Measurements from ENCODE around the gene FAP. TPM values are rescaled to one million over a fixed set of nuclear protein-coding genes. Genes with fewer than 3 reads are reported as not detected.
A peak's percentile ranks its signal among the peaks of the same experiment; 100 is the strongest.

Gene FAP
- total and polyA plus RNA-seq, 2 of the 4 experiments (the other 2 are of a cell fraction), result 71.0 to 95.0 TPM

GRCh38 chr2:162230761-162231160 lies 12.5 kb downstream of the FAP start:
- Histone ChIP-seq H2BK5ac (ENCODE audit: low read depth, low read length, poor library complexity, severe bottlenecking) (peak overlapping the region; percentile 60), H3K4me1 (ENCODE audit: control insufficient read depth, insufficient read depth, low read length) (peaks cover 11% of the 10 kb centered on the region), H3K18ac (ENCODE audit: low read depth, low read length) (peak overlapping the region; percentile 77; the same call in 1 of the 2 replicates), H4K20me1 (ENCODE audit: insufficient read depth, low read length) (no peaks in the 10 kb centered on the region), H3K4me3 (ENCODE audit: insufficient read depth, low read depth, low read length) (no peak overlapping the region), H4K91ac (ENCODE audit: insufficient read depth, low read depth, low read length) (peak overlapping the region; percentile 4), H4K8ac (ENCODE audit: low read depth in 2 of 2, low read length in 2 of 2) (peak overlapping the region; percentile 1 to 16; a peak in 2 of 4 replicates), H3K56ac (ENCODE audit: extremely low read depth, insufficient read depth, low read length) (no peak overlapping the region), H3K79me1 (ENCODE audit: low read depth in 1 of 2, low read length in 2 of 2) (peaks cover 5 to 45% of the 10 kb centered on the region in 2 experiments), H2BK120ac (ENCODE audit: low read depth, low read length) (peak overlapping the region; percentile 32; the same call in 1 of the 2 replicates), H3K14ac (replicated peaks; ENCODE audit: low read depth, low read length) (peak overlapping the region; percentile 13; the same call in 1 of the 2 replicates), H2AK9ac (replicated peaks; ENCODE audit: low read depth, low read length, poor library complexity) (no peak overlapping the region), H2BK15ac (ENCODE audit: low read depth, low read length) (peak overlapping the region; percentile 91; the same call in 2 of the 3 replicates), H3K9me3 (ENCODE audit: control insufficient read depth, insufficient read depth, low read length) (peaks cover 4% of the 10 kb centered on the region; the same call in 1 of the 2 replicates), H3K4ac (ENCODE audit: low read depth, low read length) (peak overlapping the region; percentile 46), H3K9me1 (ENCODE audit: insufficient read depth, low read length) (peaks cover 3% of the 10 kb centered on the region), H3K23ac (ENCODE audit: low read depth, low read length) (peak overlapping the region; percentile 54; the same call in 1 of the 2 replicates), H2AK5ac (ENCODE audit: low read depth, low read length) (no peak overlapping the region), H3K9ac (ENCODE audit: low read depth, low read length) (no peak overlapping the region), H2BK20ac (ENCODE audit: low read depth, low read length) (0 out of 2 replicates have a peak overlapping the region, but pooled peaks have one; percentile 42), H3K27ac (ENCODE audit: insufficient read depth, low read length) (no peak overlapping the region), H2AFZ (replicated peaks; ENCODE audit: low read length, poor library complexity) (no peak overlapping the region), H3K27me3 (ENCODE audit: control insufficient read depth, insufficient read depth, low read length) (no peaks in the 10 kb centered on the region), H3K36me3 (ENCODE audit: control insufficient read depth, insufficient read depth, low read length) (peaks cover 11% of the 10 kb centered on the region), H3K4me2 (ENCODE audit: low read depth, low read length) (peak overlapping the region; percentile 5; the same call in 1 of the 2 replicates), H4K5ac (ENCODE audit: low read depth, low read length) (peak overlapping the region; percentile 22; the same call in 1 of the 2 replicates)
- dilution Hi-C loops (cut with HindIII; ENCODE audit: low sequenced_read_pairs, unreplicated experiment), result no loop called here
- TF ChIP-seq, protein P1, sequence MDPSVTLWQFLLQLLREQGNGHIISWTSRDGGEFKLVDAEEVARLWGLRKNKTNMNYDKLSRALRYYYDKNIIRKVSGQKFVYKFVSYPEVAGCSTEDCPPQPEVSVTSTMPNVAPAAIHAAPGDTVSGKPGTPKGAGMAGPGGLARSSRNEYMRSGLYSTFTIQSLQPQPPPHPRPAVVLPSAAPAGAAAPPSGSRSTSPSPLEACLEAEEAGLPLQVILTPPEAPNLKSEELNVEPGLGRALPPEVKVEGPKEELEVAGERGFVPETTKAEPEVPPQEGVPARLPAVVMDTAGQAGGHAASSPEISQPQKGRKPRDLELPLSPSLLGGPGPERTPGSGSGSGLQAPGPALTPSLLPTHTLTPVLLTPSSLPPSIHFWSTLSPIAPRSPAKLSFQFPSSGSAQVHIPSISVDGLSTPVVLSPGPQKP (IDR thresholded peaks at IDR 0.05; ENCODE audit: borderline replicate concordance, low read depth, low read length), result no peak
- TF ChIP-seq RFX5 (IDR thresholded peaks at IDR 0.05; ENCODE audit: low read depth, low read length), result no peak
- no peak for TF ChIP-seq SMC3 (IDR thresholded peaks at IDR 0.05; ENCODE audit: low read depth, low read length)
- no peak for TF ChIP-seq MAZ (IDR thresholded peaks at IDR 0.05; ENCODE audit: borderline replicate concordance, low read depth, low read length)
- no peak for TF ChIP-seq FOS (IDR thresholded peaks at IDR 0.05; ENCODE audit: low read depth, low read length)
- no peak for TF ChIP-seq BHLHE40 (IDR thresholded peaks at IDR 0.05; ENCODE audit: low read depth, low read length)
- no peak for TF ChIP-seq CHD1 (IDR thresholded peaks at IDR 0.05; ENCODE audit: low read depth, low read length)
- TF ChIP-seq RAD21 (IDR thresholded peaks at IDR 0.05; ENCODE audit: low read length), result no peak
- no peak for TF ChIP-seq POLR2A (IDR thresholded peaks at IDR 0.05; ENCODE audit: low read depth, low read length)
- no peak for TF ChIP-seq CTCF (conservative IDR thresholded peaks at IDR 0.05; ENCODE audit: low read depth, low read length)
- ATAC-seq (ENCODE audit: low read depth), result no peak
- intact Hi-C loops (cut with micrococcal nuclease), result no loop called here
- CTCF ChIA-PET, result interaction anchor here (1.2 to 3.2 kb wide), 2 partner anchors 9 to 10 kb away, joined by 3 to 12 read pairs; no protein-coding TSS in a partner anchor
- no TSS peak for BruUV-seq (replicated peaks)
- in situ Hi-C loops (cut with MboI; ENCODE audit: low sequenced_read_pairs), result no loop called here
- POLR2A ChIA-PET (ENCODE audit: unreplicated experiment), result no interaction called here
- WGBS, 2 experiments (ENCODE audit: extremely low coverage in 2 of 2, insufficient read length in 1 of 2), result no CpG with 5 or more reads among the region's 1 CpG
- no peak for DNase-seq

Measured in IMR-90 (cell line).